Neural progenitor cell (in vitro differentiated cells): Measurements from ENCODE around the gene CUBN. TPM values are rescaled to one million over a fixed set of nuclear protein-coding genes. Genes with fewer than 3 reads are reported as not detected.

Experiments used
- DNase-seq: peaks from one replicate; pipeline ENCODE4 v3.0.0-alpha.2; 2016; ENCODE audit warnings: low spot score
- H2AFZ ChIP-seq: fragments of 200-600 bp; sonication (generic); replicated peaks from 2 replicates; pipeline ENCODE4 v1.6.1; 2016; ENCODE audit warnings: antibody characterized with exemption
- H3F3A ChIP-seq: fragments of 200-600 bp; sonication (generic); 2 replicates; pipeline ENCODE4 v1.6.1; 2016; ENCODE audit warnings: antibody characterized with exemption, low read depth
- H3K27ac ChIP-seq: fragments of 200-600 bp; sonication (generic); 2 replicates; pipeline ENCODE4 v1.5.1; 2016; ENCODE audit warnings: mild to moderate bottlenecking
- H3K27me3 ChIP-seq: fragments of 200-600 bp; sonication (generic); 2 replicates; pipeline ENCODE4 v1.6.1; 2016; ENCODE audit warnings: mild to moderate bottlenecking, moderate library complexity
- H3K36me3 ChIP-seq: fragments of 200-600 bp; sonication (generic); 2 replicates; pipeline ENCODE4 v1.5.1; 2016
- H3K4me1 ChIP-seq: fragments of 200-600 bp; sonication (generic); 2 replicates; pipeline ENCODE4 v1.6.1; 2016; ENCODE audit warnings: mixed run types
- H3K4me2 ChIP-seq: fragments of 200-600 bp; sonication (generic); 2 replicates; pipeline ENCODE4 v1.6.1; 2016
- H3K4me3 ChIP-seq: fragments of 200-600 bp; sonication (generic); 2 replicates; pipeline ENCODE4 v1.5.1; 2016
- H3K79me2 ChIP-seq: fragments of 200-600 bp; sonication (generic); 2 replicates; pipeline ENCODE4 v1.6.1; 2016; ENCODE audit warnings: low read depth
- H3K9ac ChIP-seq: fragments of 200-600 bp; sonication (generic); 2 replicates; pipeline ENCODE4 v1.6.1; 2016
- H3K9me3 ChIP-seq: fragments of 200-600 bp; sonication (generic); 2 replicates; pipeline ENCODE4 v1.5.1; 2016; ENCODE audit warnings: low read depth
- H4K20me1 ChIP-seq: fragments of 200-600 bp; sonication (generic); 2 replicates; pipeline ENCODE4 v1.6.1; 2016; ENCODE audit warnings: low read depth
- H3K27ac Mint-ChIP-seq: 3 replicates; pipeline ENCODE4 v1.8.0; 2021; ENCODE audit warnings: mixed read lengths
- H3K27me3 Mint-ChIP-seq: 2 replicates; pipeline ENCODE4 v1.8.0; 2022; ENCODE audit warnings: low read depth, mild to moderate bottlenecking, inconsistent platforms, moderate library complexity, mixed read lengths; ENCODE audit not compliant: insufficient read depth
- H3K36me3 Mint-ChIP-seq: 3 replicates; pipeline ENCODE4 v1.8.0; 2021; ENCODE audit warnings: mixed read lengths
- H3K4me1 Mint-ChIP-seq: 3 replicates; pipeline ENCODE4 v1.8.0; 2021; ENCODE audit warnings: mixed read lengths
- H3K4me3 Mint-ChIP-seq: 3 replicates; pipeline ENCODE4 v1.8.0; 2021; ENCODE audit warnings: mild to moderate bottlenecking, moderate library complexity, mixed read lengths
- H3K9me3 Mint-ChIP-seq: 3 replicates; pipeline ENCODE4 v1.8.0; 2020; ENCODE audit warnings: mixed read lengths
- EZH2 ChIP-seq: fragments of 200-600 bp; sonication (generic); IDR thresholded peaks from 2 replicates; pipeline ENCODE4 v1.6.1; 2017; ENCODE audit warnings: antibody characterized with exemption, mild to moderate bottlenecking, moderate library complexity
- EZH2phosphoT487 ChIP-seq: fragments of 200-600 bp; sonication (generic); IDR thresholded peaks from 2 replicates; pipeline ENCODE4 v1.6.1; 2017; ENCODE audit warnings: antibody characterized with exemption
- total RNA-seq: library from RNA; depleted of rRNA; stranded (reverse); fragments of >200 nt; gene quantifications from 2 replicates; pipeline ENCODE4 v1.2.3, GENCODE V29; 2015; ENCODE audit warnings: low replicate concordance
- TF ChIP-seq, protein P1 (sequence below): fragments of 200-600 bp; sonication (generic); IDR thresholded peaks from 2 replicates; pipeline ENCODE4 v1.5.1; 2017; ENCODE audit warnings: antibody characterized with exemption, mild to moderate bottlenecking

Gene CUBN
- total RNA-seq, 1 donor from 2014 or later: 2.2 TPM

DNA sequence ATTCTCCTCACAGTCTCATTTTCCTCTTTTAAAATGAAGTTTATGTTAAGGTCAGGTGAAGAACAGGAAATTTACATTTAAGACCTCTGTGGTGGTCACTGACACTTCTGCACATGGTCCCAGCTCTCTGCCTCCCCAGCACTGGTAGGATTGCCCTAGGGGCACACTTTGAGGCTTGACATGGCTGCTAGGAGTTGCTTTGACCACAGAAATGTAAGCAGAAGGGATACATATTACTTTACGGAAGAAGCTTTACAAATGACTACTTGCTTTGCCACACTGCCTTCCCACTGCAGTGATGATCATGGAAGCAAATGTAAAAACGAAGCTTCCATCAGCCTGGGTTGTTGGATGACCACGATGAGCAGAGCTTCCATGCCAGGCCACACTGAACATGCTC, 259.3 kb downstream of the CUBN start:
- H3K27ac ChIP-seq: no peak overlapping the region
- no peak overlapping the region for H3K4me2 ChIP-seq
- H3K9me3 ChIP-seq: no peaks in the 10 kb centered on the region
- Mint-ChIP-seq H3K36me3 (peaks cover 5% of the 10 kb centered on the region), H3K27me3 (peaks cover 3% of the 10 kb centered on the region), H3K4me3 (no peak overlapping the region), H3K4me1 (peaks cover 32% of the 10 kb centered on the region), H3K27ac (no peak overlapping the region), H3K9me3 (no peaks in the 10 kb centered on the region)
- no peaks in the 10 kb centered on the region for H3K79me2 ChIP-seq
- H3K4me1 ChIP-seq: peaks cover 21% of the 10 kb centered on the region
- TF ChIP-seq EZH2phosphoT487 (no peak), EZH2 (no peak)
- TF ChIP-seq, protein P1, sequence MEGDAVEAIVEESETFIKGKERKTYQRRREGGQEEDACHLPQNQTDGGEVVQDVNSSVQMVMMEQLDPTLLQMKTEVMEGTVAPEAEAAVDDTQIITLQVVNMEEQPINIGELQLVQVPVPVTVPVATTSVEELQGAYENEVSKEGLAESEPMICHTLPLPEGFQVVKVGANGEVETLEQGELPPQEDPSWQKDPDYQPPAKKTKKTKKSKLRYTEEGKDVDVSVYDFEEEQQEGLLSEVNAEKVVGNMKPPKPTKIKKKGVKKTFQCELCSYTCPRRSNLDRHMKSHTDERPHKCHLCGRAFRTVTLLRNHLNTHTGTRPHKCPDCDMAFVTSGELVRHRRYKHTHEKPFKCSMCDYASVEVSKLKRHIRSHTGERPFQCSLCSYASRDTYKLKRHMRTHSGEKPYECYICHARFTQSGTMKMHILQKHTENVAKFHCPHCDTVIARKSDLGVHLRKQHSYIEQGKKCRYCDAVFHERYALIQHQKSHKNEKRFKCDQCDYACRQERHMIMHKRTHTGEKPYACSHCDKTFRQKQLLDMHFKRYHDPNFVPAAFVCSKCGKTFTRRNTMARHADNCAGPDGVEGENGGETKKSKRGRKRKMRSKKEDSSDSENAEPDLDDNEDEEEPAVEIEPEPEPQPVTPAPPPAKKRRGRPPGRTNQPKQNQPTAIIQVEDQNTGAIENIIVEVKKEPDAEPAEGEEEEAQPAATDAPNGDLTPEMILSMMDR: no peak
- H3K36me3 ChIP-seq: no peaks in the 10 kb centered on the region
- H3F3A ChIP-seq: no peaks in the 10 kb centered on the region
- no peaks in the 10 kb centered on the region for H4K20me1 ChIP-seq
- DNase-seq: no peak
- H3K9ac ChIP-seq: no peak overlapping the region
- no peak overlapping the region for H2AFZ ChIP-seq
- no peaks in the 10 kb centered on the region for H3K27me3 ChIP-seq
- H3K4me3 ChIP-seq: no peak overlapping the region

DNA sequence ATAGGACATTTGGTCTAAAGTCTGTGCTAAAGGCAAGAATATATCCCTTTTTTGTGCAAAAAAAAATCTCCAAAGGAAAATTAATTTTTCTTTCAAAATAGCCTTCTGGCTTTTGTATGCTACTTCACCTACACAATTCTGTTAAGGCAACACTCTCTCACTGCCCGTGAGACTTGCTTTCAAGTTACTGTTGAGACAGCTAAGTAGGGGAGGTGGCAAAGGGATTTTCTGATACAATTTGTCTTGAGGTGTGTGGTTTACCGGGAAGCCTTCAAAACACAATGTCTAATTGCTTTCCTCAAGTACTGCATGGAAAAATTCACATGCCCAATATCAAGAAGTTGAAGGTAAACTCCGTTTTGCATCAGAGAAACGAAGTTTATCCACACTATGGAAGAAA, 261.6 kb downstream of the CUBN start:
- Mint-ChIP-seq H3K27ac (no peak overlapping the region), H3K9me3 (no peaks in the 10 kb centered on the region), H3K36me3 (peaks cover 5% of the 10 kb centered on the region), H3K27me3 (peaks cover 3% of the 10 kb centered on the region), H3K4me3 (no peak overlapping the region), H3K4me1 (peaks cover 34% of the 10 kb centered on the region)
- H3K36me3 ChIP-seq: no peaks in the 10 kb centered on the region
- peaks cover 21% of the 10 kb centered on the region for H3K4me1 ChIP-seq
- no peaks in the 10 kb centered on the region for H3K9me3 ChIP-seq
- no peak overlapping the region for H3K27ac ChIP-seq
- H3K4me3 ChIP-seq: no peak overlapping the region
- peak overlapping the region; percentile 35 for H2AFZ ChIP-seq
- no peaks in the 10 kb centered on the region for H3K27me3 ChIP-seq
- no peaks in the 10 kb centered on the region for H3K79me2 ChIP-seq
- no peak overlapping the region for H3K9ac ChIP-seq
- peak overlapping the region; percentile 21 for H3K4me2 ChIP-seq
- no peak for TF ChIP-seq EZH2phosphoT487
- peak; percentile 12 for DNase-seq
- H4K20me1 ChIP-seq: no peaks in the 10 kb centered on the region
- no peaks in the 10 kb centered on the region for H3F3A ChIP-seq

DNA sequence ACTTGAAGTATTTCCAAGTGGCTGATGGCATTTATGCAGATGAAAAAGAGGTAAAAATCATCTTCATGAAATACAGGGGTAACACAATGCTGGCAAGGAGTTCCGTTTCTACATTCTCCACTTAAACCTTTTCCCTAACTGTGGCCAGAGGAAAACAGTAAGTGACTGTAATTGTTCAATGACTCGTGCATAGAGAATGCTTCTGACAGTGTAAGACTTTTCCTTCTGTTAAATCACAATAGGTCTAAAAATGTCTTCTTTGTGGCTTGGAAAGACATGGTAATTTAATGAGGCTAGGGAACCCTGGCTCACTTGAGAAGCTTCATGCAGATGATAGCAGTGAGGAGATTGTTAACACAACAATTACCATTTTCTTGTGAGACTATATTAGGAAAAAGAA, 262.1 kb downstream of the CUBN start:
- Mint-ChIP-seq H3K4me3 (no peak overlapping the region), H3K9me3 (no peaks in the 10 kb centered on the region), H3K27me3 (peaks cover 3% of the 10 kb centered on the region), H3K36me3 (peaks cover 5% of the 10 kb centered on the region), H3K27ac (no peak overlapping the region), H3K4me1 (peaks cover 34% of the 10 kb centered on the region)
- TF ChIP-seq EZH2 (no peak), EZH2phosphoT487 (no peak)
- TF ChIP-seq, protein P1: no peak
- no peaks in the 10 kb centered on the region for H3F3A ChIP-seq
- H3K4me3 ChIP-seq: no peak overlapping the region
- peak; percentile 57 for DNase-seq
- peaks cover 21% of the 10 kb centered on the region for H3K4me1 ChIP-seq
- no peaks in the 10 kb centered on the region for H4K20me1 ChIP-seq
- H3K79me2 ChIP-seq: no peaks in the 10 kb centered on the region
- H2AFZ ChIP-seq: no peak overlapping the region
- H3K27me3 ChIP-seq: no peaks in the 10 kb centered on the region
- H3K4me2 ChIP-seq: peak overlapping the region; percentile 21
- H3K36me3 ChIP-seq: no peaks in the 10 kb centered on the region
- H3K27ac ChIP-seq: no peak overlapping the region
- no peaks in the 10 kb centered on the region for H3K9me3 ChIP-seq
- no peak overlapping the region for H3K9ac ChIP-seq

DNA sequence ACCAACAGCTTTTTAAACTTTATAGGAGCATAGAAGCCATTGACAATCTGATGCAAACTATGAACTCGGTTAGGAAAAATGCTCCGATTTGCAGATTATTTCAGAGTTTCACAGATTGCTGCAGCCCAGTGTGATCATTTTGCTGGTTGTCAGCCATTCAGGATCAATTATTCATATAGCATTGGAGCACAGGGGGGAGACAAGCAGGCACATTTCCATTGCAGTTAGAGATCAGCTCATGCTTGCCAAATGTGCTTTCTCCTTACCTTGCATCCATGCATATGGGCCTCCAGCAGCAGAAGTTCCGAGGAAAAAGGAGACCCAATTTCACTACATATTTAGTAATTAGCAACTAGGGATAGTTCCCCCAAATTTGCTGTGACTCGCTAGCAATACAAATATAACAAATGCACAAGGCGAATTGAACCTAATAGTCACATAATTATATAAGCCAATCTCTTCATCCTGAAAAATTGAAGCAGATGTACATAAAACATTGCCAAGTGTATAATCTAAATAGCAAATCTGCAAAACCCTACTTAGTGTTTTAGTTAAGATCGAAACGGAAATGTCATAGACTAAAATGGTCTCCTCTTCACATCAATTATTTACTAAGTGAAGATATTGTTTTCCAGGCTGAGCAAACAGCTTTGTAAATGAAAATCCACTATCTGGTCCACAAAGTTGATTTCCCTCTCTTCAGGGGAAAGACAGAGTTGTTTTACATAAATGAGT, 262.9 kb downstream of the CUBN start:
- no peaks in the 10 kb centered on the region for H3K9me3 Mint-ChIP-seq
- Histone ChIP-seq H3K9ac (no peak overlapping the region), H3K36me3 (no peaks in the 10 kb centered on the region), H3K4me2 (no peak overlapping the region), H2AFZ (no peak overlapping the region), H3K79me2 (no peaks in the 10 kb centered on the region), H3K27ac (no peak overlapping the region), H3K27me3 (no peaks in the 10 kb centered on the region), H3K9me3 (no peaks in the 10 kb centered on the region), H3K4me3 (no peak overlapping the region), H3K4me1 (peaks cover 21% of the 10 kb centered on the region), H4K20me1 (no peaks in the 10 kb centered on the region), H3F3A (no peaks in the 10 kb centered on the region)
- no peak for DNase-seq
- H3K27me3 Mint-ChIP-seq: peaks cover 3% of the 10 kb centered on the region
- peaks cover 5% of the 10 kb centered on the region for H3K36me3 Mint-ChIP-seq
- peaks cover 34% of the 10 kb centered on the region for H3K4me1 Mint-ChIP-seq
- TF ChIP-seq EZH2phosphoT487 (no peak), EZH2 (no peak)
- TF ChIP-seq, protein P1: no peak
- H3K27ac Mint-ChIP-seq: no peak overlapping the region
- no peak overlapping the region for H3K4me3 Mint-ChIP-seq
